SK-N-SH (cell line): Measurements from ENCODE around the gene MRPS9. TPM values are rescaled to one million over a fixed set of nuclear protein-coding genes. Genes with fewer than 3 reads are reported as not detected.

Experiments used
- CTCF ChIA-PET: fragments of 300-600, 350-600 bp; formaldehyde crosslinking; extraction: SDS; loops from one replicate; lab custom pipeline; 2021; lab: Yijun Ruan, JAX
- POLR2A ChIA-PET: fragments of 350-600 bp; sonication (Branson Sonifier 250); formaldehyde crosslinking; extraction: SDS; loops from one replicate; lab custom pipeline; 2020; ENCODE audit warnings: antibody characterized with exemption, inconsistent platforms; lab: Yijun Ruan, JAX
- DNase-seq: peaks from one replicate; pipeline ENCODE4 v3.0.0; 2012
- H2AFZ ChIP-seq: fragments of 200-600 bp; sonication (generic); 2 replicates; pipeline ENCODE4 v1.8.1; 2016; ENCODE audit warnings: antibody characterized with exemption, mild to moderate bottlenecking, low read depth
- H3F3A ChIP-seq: fragments of 200-600 bp; sonication (generic); replicated peaks from 2 replicates; pipeline ENCODE3; 2016; ENCODE audit warnings: antibody characterized with exemption, mild to moderate bottlenecking; ENCODE audit not compliant: insufficient read depth
- H3K27ac ChIP-seq, 2 experiments: fragments of 200-500 bp in 1 of 2; fragments of 200-600 bp in 1 of 2; sonication (Bioruptor generic) in 1 of 2; sonication (generic), shearing (Covaris generic) in 1 of 2; 2 replicates each; pipeline versions ENCODE4 v1.5.1 to v1.6.1; 2014 to 2016; ENCODE audit warnings: low read depth in 2 of 2, inconsistent platforms in 1 of 2, low read length in 1 of 2, mild to moderate bottlenecking in 1 of 2, mixed read lengths in 1 of 2
- H3K27me3 ChIP-seq: fragments of 200-600 bp; sonication (generic), shearing (Covaris generic); 2 replicates; pipeline ENCODE4 v1.6.1; 2016; ENCODE audit warnings: mixed run types; ENCODE audit not compliant: insufficient read depth
- H3K36me3 ChIP-seq, 2 experiments: fragments of 200-500 bp in 1 of 2; fragments of 200-600 bp in 1 of 2; sonication (Bioruptor generic) in 1 of 2; sonication (generic) in 1 of 2; replicated peaks in 1 of 2; 2 replicates each; pipeline versions ENCODE3 to v1.5.1; 2014 to 2016; ENCODE audit warnings: low read length in 1 of 2, mild to moderate bottlenecking in 1 of 2; ENCODE audit not compliant: insufficient read depth in 2 of 2, control insufficient read depth in 1 of 2
- H3K4me1 ChIP-seq, 2 experiments: fragments of 200-500 bp in 1 of 2; fragments of 200-600 bp in 1 of 2; sonication (Bioruptor generic) in 1 of 2; sonication (generic), shearing (Covaris generic) in 1 of 2; 2 replicates each; pipeline versions ENCODE4 v1.5.1 to v1.6.1; 2014 to 2016; ENCODE audit warnings: low read depth in 1 of 2, low read length in 1 of 2, mixed run types in 1 of 2; ENCODE audit not compliant: insufficient read depth in 2 of 2, control insufficient read depth in 1 of 2
- H3K4me2 ChIP-seq: fragments of 200-600 bp; sonication (generic), shearing (Covaris generic); 2 replicates; pipeline ENCODE4 v1.6.1; 2017; ENCODE audit warnings: mixed run types
- H3K4me3 ChIP-seq, 2 experiments: fragments of 200-500 bp in 1 of 2; fragments of 200-600 bp in 1 of 2; sonication (Bioruptor generic) in 1 of 2; sonication (generic), shearing (Covaris generic) in 1 of 2; 2 replicates each; pipeline versions ENCODE4 v1.5.1 to v1.8.1; 2014 to 2016; ENCODE audit warnings: low read depth in 2 of 2, inconsistent platforms in 1 of 2, low read length in 1 of 2, mild to moderate bottlenecking in 1 of 2, mixed read lengths in 1 of 2, moderate library complexity in 1 of 2
- H3K79me2 ChIP-seq: fragments of 200-600 bp; sonication (generic); 2 replicates; pipeline ENCODE4 v1.8.1; 2017; ENCODE audit warnings: mild to moderate bottlenecking; ENCODE audit not compliant: insufficient read depth
- H3K9ac ChIP-seq: fragments of 200-600 bp; sonication (generic); 2 replicates; pipeline ENCODE4 v1.6.1; 2017; ENCODE audit warnings: mixed run types
- H3K9me2 ChIP-seq: fragments of 200-600 bp; sonication (generic); 2 replicates; pipeline ENCODE4 v1.6.1; 2017; ENCODE audit warnings: mixed run types
- H3K9me3 ChIP-seq: fragments of 200-600 bp; sonication (generic); 2 replicates; pipeline ENCODE4 v1.6.1; 2017; ENCODE audit warnings: mixed run types, mild to moderate bottlenecking, moderate library complexity
- H4K20me1 ChIP-seq: fragments of 200-600 bp; sonication (generic); 2 replicates; pipeline ENCODE4 v1.6.1; 2017; ENCODE audit warnings: mild to moderate bottlenecking, mixed run types; ENCODE audit not compliant: insufficient read depth
- CHD2 ChIP-seq: fragments of 150-350 bp; IDR thresholded peaks from 2 replicates; pipeline ENCODE4 v1.6.1; 2018; ENCODE audit warnings: low read length; ENCODE audit not compliant: partially characterized antibody
- CTCF ChIP-seq: fragments of 200-600 bp; sonication (generic); IDR thresholded peaks from 2 replicates; pipeline ENCODE4 v1.6.1; 2017; ENCODE audit warnings: antibody characterized with exemption, mild to moderate bottlenecking, moderate library complexity
- ELF1 ChIP-seq: IDR thresholded peaks from 2 replicates; pipeline ENCODE4 v1.4.0; 2012
- EZH2phosphoT487 ChIP-seq: fragments of 200-600 bp; sonication (generic); IDR thresholded peaks from 2 replicates; pipeline ENCODE4 v1.6.1; 2017; ENCODE audit warnings: low read depth, mixed run types, mild to moderate bottlenecking, antibody characterized with exemption, moderate library complexity, borderline replicate concordance
- FOXM1 ChIP-seq: IDR thresholded peaks from 2 replicates; pipeline ENCODE4 v1.4.0; 2012; ENCODE audit warnings: low read depth, mild to moderate bottlenecking
- GABPA ChIP-seq: IDR thresholded peaks from 2 replicates; pipeline ENCODE4 v1.4.0; 2012; ENCODE audit warnings: low read depth, mild to moderate bottlenecking
- GATA2 ChIP-seq: sonication (generic); formaldehyde crosslinking; IDR thresholded peaks from 2 replicates; pipeline ENCODE4 v1.5.0; 2020; ENCODE audit warnings: mild to moderate bottlenecking, missing genetic modification reagents
- MXI1 ChIP-seq: IDR thresholded peaks from 2 replicates; pipeline ENCODE4 v1.6.1; 2012; ENCODE audit warnings: mild to moderate bottlenecking, low read depth, low read length, improper control_type of control experiment
- NFIC ChIP-seq: IDR thresholded peaks from 2 replicates; pipeline ENCODE4 v1.4.0; 2012; ENCODE audit warnings: borderline replicate concordance
- NRF1 ChIP-seq: IDR thresholded peaks from 2 replicates; pipeline ENCODE4 v1.6.1; 2012; ENCODE audit warnings: low read depth, mild to moderate bottlenecking, low read length
- PBX3 ChIP-seq: IDR thresholded peaks from 2 replicates; pipeline ENCODE4; 2012
- RCOR1 ChIP-seq: fragments of 150-350 bp; IDR thresholded peaks from 2 replicates; pipeline ENCODE4 v1.6.1; 2017; ENCODE audit warnings: antibody characterized with exemption, low read length
- RXRA ChIP-seq: IDR thresholded peaks from 2 replicates; pipeline ENCODE4 v1.4.0; 2012; ENCODE audit warnings: low read depth, mild to moderate bottlenecking, borderline replicate concordance
- SIN3A ChIP-seq: IDR thresholded peaks from 2 replicates; pipeline ENCODE4 v1.6.1; 2012; ENCODE audit warnings: low read depth, mild to moderate bottlenecking, low read length, moderate library complexity, borderline replicate concordance
- TAF1 ChIP-seq: IDR thresholded peaks from 2 replicates; pipeline ENCODE4 v1.6.1; 2012; ENCODE audit warnings: low read depth, mild to moderate bottlenecking, low read length, moderate library complexity, borderline replicate concordance
- TEAD4 ChIP-seq: IDR thresholded peaks from 2 replicates; pipeline ENCODE4 v1.4.0; 2012; ENCODE audit warnings: mild to moderate bottlenecking, borderline replicate concordance; ENCODE audit not compliant: insufficient read depth
- USF1 ChIP-seq: IDR thresholded peaks from 2 replicates; pipeline ENCODE4 v1.4.0; 2012; ENCODE audit warnings: low read depth, borderline replicate concordance
- USF2 ChIP-seq: fragments of 150-350 bp; IDR thresholded peaks from 2 replicates; pipeline ENCODE4 v1.6.1; 2017; ENCODE audit warnings: antibody characterized with exemption, low read length, low read depth, borderline replicate concordance
- YY1 ChIP-seq: IDR thresholded peaks from 2 replicates; pipeline ENCODE4 v1.4.0; 2012; ENCODE audit warnings: low read depth, mild to moderate bottlenecking
- WGBS: methylation state at CpG from one replicate; pipeline ENCODE4 v1.1.6; 2017; ENCODE audit warnings: low lambda C conversion rate; 5-methylcytosine and 5-hydroxymethylcytosine counted together
- polyA plus RNA-seq, 3 experiments: library from polyadenylated mRNA; depleted of rRNA; stranded (reverse); fragments of >200 nt; gene quantifications; 2 replicates each; pipeline ENCODE4 v1.2.3, GENCODE V29; 2012

The MRPS9 gene
- polyA plus RNA-seq, 1 of the 3 experiments (the other 2 are of a cell fraction) = 31.8 TPM

- POLR2A ChIA-PET = no interaction called here
- WGBS = 72% methylated on average over 5 of the region's 5 CpGs
- Histone ChIP-seq H3K9ac (no peak overlapping the region), H3K27ac (no peak overlapping the region)
- TF ChIP-seq MXI1 (no peak), FOXM1 (no peak), RXRA (no peak), RCOR1 (no peak), TEAD4 (no peak), CTCF (no peak), EZH2phosphoT487 (no peak), GABPA (no peak), NRF1 (no peak)
- TF ChIP-seq, all 33 proteins: peak for 0
- Histone ChIP-seq H3K4me3 (no peak overlapping the region), H3K9me2 (no peaks in the 10 kb centered on the region), H3F3A (no peaks in the 10 kb centered on the region), H3K36me3 (no peaks in the 10 kb centered on the region), H3K4me1 (no peaks in the 10 kb centered on the region), H3K79me2 (no peaks in the 10 kb centered on the region), H3K27me3 (no peaks in the 10 kb centered on the region; the same call in 1 of the 2 replicates), H3K4me2 (no peak overlapping the region), H3K9me3 (no peaks in the 10 kb centered on the region), H4K20me1 (no peaks in the 10 kb centered on the region), H2AFZ (no peak overlapping the region)
- DNase-seq = no peak
- CTCF ChIA-PET = interaction anchor here (0.7 to 1.0 kb wide), 2 partner anchors 15 to 23 kb away, joined by 3 read pairs; no protein-coding TSS in a partner anchor
Measured at GRCh38 chr2:105129722-105130232, 91.9 kb downstream of the MRPS9 start.

GRCh38 chr2:105130546-105130945, 92.7 kb downstream of the MRPS9 start:
- H3K4me1 ChIP-seq = no peaks in the 10 kb centered on the region
- no peaks in the 10 kb centered on the region for H3K79me2 ChIP-seq
- no peak overlapping the region for H3K4me2 ChIP-seq
- no peaks in the 10 kb centered on the region for H3K9me2 ChIP-seq
- H2AFZ ChIP-seq = no peak overlapping the region
- no peaks in the 10 kb centered on the region for H3K36me3 ChIP-seq
- no peaks in the 10 kb centered on the region for H3F3A ChIP-seq
- no peaks in the 10 kb centered on the region for H3K9me3 ChIP-seq
- no peaks in the 10 kb centered on the region for H3K27me3 ChIP-seq
- H3K27ac ChIP-seq = no peak overlapping the region
- POLR2A ChIA-PET = no interaction called here
- CTCF ChIA-PET = interaction anchor here (0.7 to 1.0 kb wide), 2 partner anchors 14 to 24 kb away, joined by 3 read pairs; no protein-coding TSS in a partner anchor
- no peak overlapping the region for H3K9ac ChIP-seq
- H3K4me3 ChIP-seq = no peak overlapping the region
- no peak for TF ChIP-seq USF1
- no peak for TF ChIP-seq NFIC
- no peak for TF ChIP-seq TAF1
- TF ChIP-seq PBX3 = no peak
- TF ChIP-seq SIN3A = no peak
- TF ChIP-seq ELF1 = no peak
- no peak for TF ChIP-seq CHD2
- TF ChIP-seq YY1 = no peak
- TF ChIP-seq RCOR1 = no peak
- no peak for TF ChIP-seq GATA2 (CRISPR knock-in tag)
- TF ChIP-seq USF2 = no peak
- no peak for DNase-seq
- H4K20me1 ChIP-seq = no peaks in the 10 kb centered on the region
